Prostate gland (tissue), 2 donors: Measurements from ENCODE around the gene ADAMTS13. TPM values are rescaled to one million over a fixed set of nuclear protein-coding genes. Genes with fewer than 3 reads are reported as not detected.

Experiments
- DNase-seq: peaks from one replicate; pipeline ENCODE4 v3.0.0-alpha.2; 2019; ENCODE audit warnings: low spot score
- H3K27ac ChIP-seq, 2 donors: fragments of 200-600 bp; sonication (generic); 2 replicates each; pipeline ENCODE4 v1.5.1; 2017 to 2019
- H3K27me3 ChIP-seq: fragments of 200-600 bp; sonication (generic); replicated peaks from 2 replicates; pipeline ENCODE4 v1.5.1; 2019; ENCODE audit not compliant: insufficient read depth
- H3K36me3 ChIP-seq, 2 donors: fragments of 200-600 bp; sonication (generic); 1 replicate in 1 of 2; 2 replicates in 1 of 2; pipeline versions ENCODE4 v1.5.1 to v1.8.1; 2017 to 2019
- H3K4me1 ChIP-seq: fragments of 200-600 bp; sonication (generic); replicated peaks from 2 replicates; pipeline ENCODE4 v1.5.1; 2019
- H3K4me3 ChIP-seq, 2 donors: fragments of 200-600 bp; sonication (generic); 2 replicates each; pipeline ENCODE4 v1.5.1; 2017 to 2019
- H3K9me3 ChIP-seq: fragments of 200-600 bp; sonication (generic); 2 replicates; pipeline ENCODE4 v1.5.1; 2017
- CTCF ChIP-seq, 4 experiments: fragments of 200-600 bp in 2 of 4; fragments of 450-650 bp in 2 of 4; sonication (generic) in 2 of 4; IDR thresholded peaks; 1 replicate in 3 of 4; 2 replicates in 1 of 4; pipeline ENCODE4 v1.5.1; 2016 to 2019; ENCODE audit warnings: antibody characterized with exemption in 4 of 4, mild to moderate bottlenecking in 2 of 4, moderate library complexity in 2 of 4
- POLR2A ChIP-seq: fragments of 450-650 bp; IDR thresholded peaks from one replicate; pipeline ENCODE4 v1.6.1; 2016; ENCODE audit warnings: antibody characterized with exemption, mild to moderate bottlenecking
- POLR2AphosphoS5 ChIP-seq: sonication (generic); formaldehyde crosslinking; IDR thresholded peaks from one replicate; pipeline ENCODE4 v1.6.1; 2017; ENCODE audit warnings: antibody characterized with exemption
- WGBS: methylation state at CpG from one replicate; pipeline ENCODE4 v1.1.5; 2018; 5-methylcytosine and 5-hydroxymethylcytosine counted together
- intact Hi-C: fragments of 100-400 bp; cut with DNase I; formaldehyde crosslinking; loops from one replicate; pipeline ENCODE4 v1.14.2; 2022
- total RNA-seq, 2 donors: library from RNA; depleted of rRNA; stranded (reverse); fragments of >200 nt; gene quantifications; one replicate each; pipeline ENCODE4 v1.1.0, GENCODE V29; 2016

ADAMTS13 gene
- total RNA-seq, 2 donors from 2014 or later, result 2.8 to 8.1 TPM

- intact Hi-C loops, result no loop called here
- no peak for TF ChIP-seq POLR2A
- TF ChIP-seq CTCF (IDR thresholded peaks at IDR 0.05), result no peak
- no peak for TF ChIP-seq POLR2AphosphoS5
- H3K27ac ChIP-seq, result peak overlapping the region; percentile 95
- H3K9me3 ChIP-seq, result no peaks in the 10 kb centered on the region
- 17% methylated on average over 19 of the region's 30 CpGs for WGBS
- peak overlapping the region; percentile 75 to 81 for H3K4me3 ChIP-seq
- peaks cover 4% of the 10 kb centered on the region for H3K4me1 ChIP-seq
- peak; percentile 41 for DNase-seq
- H3K27me3 ChIP-seq, result no peaks in the 10 kb centered on the region
- no peaks in the 10 kb centered on the region for H3K36me3 ChIP-seq
Measured at GRCh38 chr9:133460405-133461175, 38.4 kb downstream of the ADAMTS13 start.

DNA sequence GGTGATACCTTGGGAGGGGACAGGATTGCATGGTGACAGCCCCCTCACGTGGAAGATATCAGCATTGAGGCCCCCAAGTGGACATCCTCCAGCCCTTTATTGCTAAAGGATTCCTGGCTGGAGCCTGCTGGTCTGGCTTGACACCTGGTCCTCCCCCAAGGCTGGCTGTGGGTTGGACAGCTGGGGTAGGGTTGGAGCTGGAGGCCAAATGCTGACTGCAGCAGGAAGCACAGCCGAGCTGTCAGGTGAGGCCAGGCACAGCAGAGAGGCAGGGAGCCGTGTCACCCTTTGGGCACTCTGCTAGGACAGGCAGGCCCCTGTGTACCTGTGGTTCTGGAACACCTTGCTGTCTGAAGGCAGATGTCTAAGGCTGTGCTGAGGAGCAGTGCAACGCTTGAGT lies 39.8 kb downstream of the ADAMTS13 start:
- no peak for DNase-seq
- no peak overlapping the region for H3K27ac ChIP-seq
- 57% methylated on average over 4 of the region's 4 CpGs for WGBS
- H3K27me3 ChIP-seq, result no peaks in the 10 kb centered on the region
- intact Hi-C loops, result no loop called here
- H3K4me1 ChIP-seq, result peaks cover 4% of the 10 kb centered on the region
- TF ChIP-seq POLR2A, result no peak
- no peak for TF ChIP-seq POLR2AphosphoS5
- TF ChIP-seq CTCF (IDR thresholded peaks at IDR 0.05), result no peak
- no peak overlapping the region for H3K4me3 ChIP-seq
- H3K9me3 ChIP-seq, result no peaks in the 10 kb centered on the region
- no peaks in the 10 kb centered on the region for H3K36me3 ChIP-seq

DNA sequence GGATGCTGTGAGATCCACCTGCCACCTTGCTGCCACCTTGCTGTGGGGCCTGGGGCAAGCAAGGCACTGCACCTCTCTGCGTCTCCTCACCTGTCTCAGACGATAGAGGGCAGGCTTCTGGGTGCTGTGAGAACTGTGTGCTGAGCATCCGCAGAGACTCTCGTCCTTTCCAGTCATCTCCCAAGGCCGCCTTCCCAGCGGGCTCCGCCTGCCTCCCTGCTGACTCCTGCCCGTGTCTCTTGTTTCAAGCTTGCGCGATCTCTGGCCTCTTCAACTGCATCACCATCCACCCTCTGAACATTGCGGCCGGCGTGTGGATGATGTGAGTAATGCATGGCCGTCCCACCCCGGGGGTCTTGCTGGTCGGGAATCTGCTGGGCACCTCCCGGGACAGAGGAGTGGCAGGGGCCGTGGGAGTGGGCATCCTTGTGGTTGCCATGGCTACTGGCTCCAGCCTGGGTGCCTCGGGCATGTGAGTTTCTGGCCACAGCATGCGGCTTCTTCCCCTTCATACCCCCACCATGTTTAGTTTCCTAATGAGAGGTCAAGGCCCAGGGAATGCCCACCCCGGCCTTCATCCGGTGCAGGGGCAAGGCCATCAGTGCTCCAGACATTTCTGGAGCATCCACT lies 41.2 kb downstream of the ADAMTS13 start:
- Histone ChIP-seq H3K9me3 (no peaks in the 10 kb centered on the region), H3K4me3 (no peak overlapping the region), H3K27me3 (no peaks in the 10 kb centered on the region), H3K36me3 (no peaks in the 10 kb centered on the region), H3K27ac (no peak overlapping the region), H3K4me1 (peaks cover 4% of the 10 kb centered on the region)
- no peak for DNase-seq
- TF ChIP-seq CTCF (IDR thresholded peaks at IDR 0.05), result no peak
- TF ChIP-seq POLR2AphosphoS5, result no peak
- TF ChIP-seq POLR2A, result no peak
- WGBS, result 84% methylated on average over 20 of the region's 22 CpGs
- intact Hi-C loops, result no loop called here

DNA sequence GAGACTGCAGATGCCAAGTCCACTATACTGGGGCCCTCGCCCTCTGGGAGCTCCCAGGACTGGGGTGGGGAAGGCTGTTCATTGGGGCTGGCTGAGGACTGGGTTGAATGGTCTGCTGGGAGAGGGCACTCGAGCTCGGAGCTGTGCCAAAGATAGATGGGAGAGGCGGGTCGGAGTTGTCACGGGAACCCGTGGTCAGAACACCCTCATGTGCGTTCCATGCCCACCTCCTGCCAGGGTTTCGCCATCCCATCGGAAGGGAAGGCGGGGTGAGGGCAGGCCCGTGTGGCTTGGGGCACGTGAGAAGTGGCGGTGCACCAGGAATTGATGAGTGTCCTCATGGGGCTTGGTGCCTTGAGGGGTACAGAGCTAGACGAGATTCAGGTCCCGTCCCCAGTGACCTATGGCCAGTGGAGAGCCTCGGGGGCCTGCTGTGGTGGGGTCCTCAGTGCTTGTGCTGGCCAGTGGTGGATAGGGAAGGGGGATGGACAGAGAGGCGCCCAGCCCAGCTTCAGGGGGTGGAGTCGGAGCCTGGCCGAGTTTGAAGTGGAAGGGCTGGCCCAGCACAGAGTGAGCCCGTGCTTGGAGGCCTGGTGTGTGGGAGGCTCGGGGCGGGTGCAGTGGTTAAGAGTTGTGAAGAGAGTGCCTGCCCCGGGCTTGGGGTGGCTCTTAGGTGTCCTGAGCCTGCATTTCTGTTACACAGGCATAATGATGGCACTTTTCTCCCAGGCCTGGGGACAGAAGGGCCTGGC lies 41.9 kb downstream of the ADAMTS13 start:
- intact Hi-C loops, result no loop called here
- H3K4me3 ChIP-seq, result no peak overlapping the region
- H3K27ac ChIP-seq, result no peak overlapping the region
- WGBS, result 85% methylated on average over 24 of the region's 24 CpGs
- H3K9me3 ChIP-seq, result no peaks in the 10 kb centered on the region
- peaks cover 4% of the 10 kb centered on the region for H3K4me1 ChIP-seq
- TF ChIP-seq POLR2A (no peak), CTCF (IDR thresholded peaks at IDR 0.05) (no peak), POLR2AphosphoS5 (no peak)
- DNase-seq, result no peak
- H3K36me3 ChIP-seq, result no peaks in the 10 kb centered on the region
- H3K27me3 ChIP-seq, result no peaks in the 10 kb centered on the region
